ENCODE results near the gene SCGB3A1.

The SCGB3A1 gene

GRCh38 chr5:180636403-180637075 is 45.2 kb upstream of the SCGB3A1 start:
- TF ChIP-seq CTCF (IDR thresholded peaks at IDR 0.05; ENCODE audit: insufficient read depth, low read length, poor library complexity, severe bottlenecking): no peak
- Histone ChIP-seq H3K4me3 (replicated peaks; ENCODE audit: low read depth, low read length) (no peak overlapping the region), H3K36me3 (ENCODE audit: control insufficient read depth, insufficient read depth, low read length) (no peaks in the 10 kb centered on the region), H3K27me3 (replicated peaks; ENCODE audit: control insufficient read depth, insufficient read depth, low read length) (no peaks in the 10 kb centered on the region; the same call in none of the 2 replicates)
- DNase-seq (ENCODE audit: extremely low read depth, insufficient read length): no peak

- H3K36me3 ChIP-seq (ENCODE audit: control insufficient read depth, insufficient read depth, low read length): no peaks in the 10 kb centered on the region
- H3K27me3 ChIP-seq (replicated peaks; ENCODE audit: control insufficient read depth, insufficient read depth, low read length): no peaks in the 10 kb centered on the region; the same call in 1 of the 2 replicates
- no peak overlapping the region for H3K4me3 ChIP-seq (replicated peaks; ENCODE audit: low read depth, low read length)
- no peak for DNase-seq (ENCODE audit: extremely low read depth, insufficient read length)
- no peak for TF ChIP-seq CTCF (IDR thresholded peaks at IDR 0.05; ENCODE audit: insufficient read depth, low read length, poor library complexity, severe bottlenecking)
Observed at GRCh38 chr5:180636016-180636402, 44.7 kb upstream of the SCGB3A1 start.

- no peak for TF ChIP-seq CTCF (IDR thresholded peaks at IDR 0.05; ENCODE audit: insufficient read depth, low read length, poor library complexity, severe bottlenecking)
- H3K4me3 ChIP-seq (replicated peaks; ENCODE audit: low read depth, low read length): no peak overlapping the region
- DNase-seq (ENCODE audit: extremely low read depth, insufficient read length): no peak
- H3K36me3 ChIP-seq (ENCODE audit: control insufficient read depth, insufficient read depth, low read length): no peaks in the 10 kb centered on the region
- no peaks in the 10 kb centered on the region; the same call in none of the 2 replicates for H3K27me3 ChIP-seq (replicated peaks; ENCODE audit: control insufficient read depth, insufficient read depth, low read length)
Observed at GRCh38 chr5:180633283-180634177, 42.2 kb upstream of the SCGB3A1 start.

GRCh38 chr5:180632768-180633167 is 41.5 kb upstream of the SCGB3A1 start:
- Histone ChIP-seq H3K4me3 (replicated peaks; ENCODE audit: low read depth, low read length) (no peak overlapping the region), H3K36me3 (ENCODE audit: control insufficient read depth, insufficient read depth, low read length) (no peaks in the 10 kb centered on the region), H3K27me3 (replicated peaks; ENCODE audit: control insufficient read depth, insufficient read depth, low read length) (no peaks in the 10 kb centered on the region; the same call in none of the 2 replicates)
- TF ChIP-seq CTCF (IDR thresholded peaks at IDR 0.05; ENCODE audit: insufficient read depth, low read length, poor library complexity, severe bottlenecking): no peak
- DNase-seq (ENCODE audit: extremely low read depth, insufficient read length): no peak

- Histone ChIP-seq H3K4me3 (replicated peaks; ENCODE audit: low read depth, low read length) (no peak overlapping the region), H3K36me3 (ENCODE audit: control insufficient read depth, insufficient read depth, low read length) (no peaks in the 10 kb centered on the region), H3K27me3 (replicated peaks; ENCODE audit: control insufficient read depth, insufficient read depth, low read length) (no peaks in the 10 kb centered on the region; the same call in none of the 2 replicates)
- no peak for DNase-seq (ENCODE audit: extremely low read depth, insufficient read length)
- no peak for TF ChIP-seq CTCF (IDR thresholded peaks at IDR 0.05; ENCODE audit: insufficient read depth, low read length, poor library complexity, severe bottlenecking)
Observed at GRCh38 chr5:180631549-180632383, 40.5 kb upstream of the SCGB3A1 start.

All from GM06990 (cell line).